GM19397 (cell line): Measurements from ENCODE around the gene ARID5A.

Source experiments
- ATAC-seq: cut with Tn5 transposase; IDR thresholded peaks from one replicate; pipeline ENCODE4 v1.9.1; 2021; ENCODE audit warnings: mild to moderate bottlenecking, moderate library complexity; ENCODE audit not compliant: unreplicated experiment

ARID5A gene

DNA sequence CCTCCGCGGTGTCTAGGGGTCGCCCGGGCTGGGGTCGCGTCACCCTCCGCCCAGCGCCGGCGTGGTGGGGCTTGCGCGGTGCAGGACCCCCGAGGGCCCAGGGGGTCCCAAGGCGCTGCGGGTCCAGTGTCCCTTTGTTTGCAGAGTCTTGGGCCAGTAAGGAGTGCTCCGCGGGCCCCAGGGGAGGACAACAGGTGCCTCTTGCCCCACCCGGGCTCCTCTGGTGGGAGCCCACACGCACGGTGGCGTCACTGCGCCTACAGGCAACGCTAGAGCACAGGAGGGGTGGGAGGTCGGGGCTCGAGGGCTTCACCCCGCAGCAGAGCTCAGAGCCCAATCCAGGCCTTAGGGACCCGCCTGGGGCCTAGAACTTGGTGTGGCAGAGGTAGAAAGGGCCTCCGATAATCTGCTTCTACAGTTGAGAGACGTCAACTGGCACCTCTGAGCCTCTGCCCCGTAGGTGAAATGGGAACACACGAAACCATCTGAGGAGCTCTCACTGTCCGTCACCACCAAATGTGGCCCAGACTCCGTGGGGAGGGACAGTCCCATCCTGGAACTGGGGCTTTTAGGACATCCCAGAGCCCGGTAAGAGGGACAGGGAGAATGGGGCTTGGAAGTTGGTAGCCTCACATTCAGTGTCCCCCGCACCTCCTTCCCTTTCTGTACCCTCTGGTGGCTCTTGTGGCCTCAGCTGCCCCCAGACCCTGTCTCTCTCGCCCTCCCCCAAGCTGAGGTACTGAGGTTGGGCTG, 1.4 kb downstream of the ARID5A start:
- no peak for ATAC-seq

DNA sequence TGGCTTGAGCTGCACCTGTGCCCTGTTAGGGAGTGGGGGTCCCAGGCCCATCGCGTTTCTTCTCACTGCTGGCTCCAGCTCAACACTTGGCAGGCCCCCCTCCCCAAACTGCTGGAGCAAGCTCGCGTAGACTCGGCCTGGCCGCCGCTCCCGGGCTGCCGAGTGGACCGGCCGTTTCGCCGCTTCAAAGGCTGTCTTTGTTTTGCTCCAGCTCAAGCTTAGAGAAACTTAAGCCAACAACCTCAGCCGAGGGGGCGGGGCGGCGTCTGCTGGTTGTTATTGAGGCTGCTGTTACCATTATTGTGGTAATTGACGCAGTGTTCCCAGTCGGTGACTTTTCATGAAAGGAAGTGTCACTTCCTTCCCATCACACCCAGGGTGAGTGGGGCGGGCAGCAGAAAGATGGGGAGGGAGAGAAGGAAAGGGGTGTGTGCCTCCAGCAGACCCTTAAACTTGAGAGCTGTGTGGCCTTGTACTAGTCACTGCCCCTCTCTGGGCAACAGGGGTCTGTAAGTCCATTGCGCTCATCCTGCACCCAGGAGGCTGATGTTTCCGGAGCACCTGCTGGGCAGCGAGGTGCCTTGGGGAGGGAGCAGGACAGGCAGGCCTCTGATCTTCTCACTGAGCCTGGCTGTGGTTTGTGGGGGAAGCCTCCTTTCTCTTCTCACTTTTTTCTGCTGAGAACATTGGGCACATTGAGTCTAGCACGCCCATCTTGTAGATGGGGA, 2.1 kb downstream of the ARID5A start:
- no peak for ATAC-seq

DNA sequence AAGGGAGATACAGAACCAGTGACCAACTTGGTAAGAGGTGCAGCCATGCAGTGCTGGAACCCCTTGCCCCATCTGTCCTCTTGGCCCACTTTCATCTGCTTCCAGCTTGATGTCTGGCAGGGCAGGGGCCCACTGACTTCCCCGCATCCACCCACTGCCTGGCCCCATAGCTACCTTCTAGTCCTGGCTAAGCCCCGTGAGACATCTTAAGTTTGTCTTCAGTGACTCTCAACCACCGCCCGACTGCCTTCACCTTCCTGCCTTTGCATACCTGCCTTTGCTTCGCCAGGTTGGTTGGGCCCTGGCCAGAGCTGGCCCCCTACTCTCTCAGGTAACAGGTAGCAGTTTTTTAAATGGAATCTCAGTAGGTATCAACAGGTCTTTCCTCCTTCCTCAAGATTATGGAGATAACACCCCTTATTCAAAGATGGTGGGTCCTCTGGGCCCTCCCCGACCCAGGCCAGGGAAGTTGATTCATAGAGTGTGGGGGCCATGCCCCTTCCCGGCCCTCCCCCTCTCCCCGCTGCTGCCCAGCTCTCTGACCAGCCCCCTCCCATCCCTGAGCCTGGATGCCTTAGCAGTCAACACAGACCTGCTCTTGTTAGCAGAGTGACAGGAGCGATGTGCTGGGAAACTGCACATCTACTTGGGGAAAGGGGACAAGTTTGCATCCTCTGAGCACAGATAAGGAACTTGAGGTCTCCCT, 2.8 kb downstream of the ARID5A start:
- ATAC-seq, result no peak

DNA sequence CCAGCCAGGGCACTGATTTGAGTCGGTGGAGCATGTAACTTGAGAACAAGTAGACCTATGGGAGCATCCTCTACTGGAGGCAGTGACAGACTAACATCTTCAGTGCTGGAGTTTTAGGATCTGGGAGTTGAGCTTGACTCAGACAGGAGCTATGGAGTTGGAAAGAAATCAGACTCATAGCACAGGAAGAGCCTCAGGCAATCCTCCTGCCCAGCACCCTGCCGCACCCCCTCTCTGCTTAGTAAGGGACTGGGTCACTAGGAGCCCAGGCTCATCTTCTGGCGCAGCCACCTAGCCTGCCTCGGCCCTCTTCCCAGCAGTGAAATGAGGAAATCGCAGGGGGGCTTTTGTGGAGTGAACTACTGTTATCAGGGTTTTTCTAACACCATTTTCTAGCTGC, 3.6 kb downstream of the ARID5A start:
- ATAC-seq, result no peak

DNA sequence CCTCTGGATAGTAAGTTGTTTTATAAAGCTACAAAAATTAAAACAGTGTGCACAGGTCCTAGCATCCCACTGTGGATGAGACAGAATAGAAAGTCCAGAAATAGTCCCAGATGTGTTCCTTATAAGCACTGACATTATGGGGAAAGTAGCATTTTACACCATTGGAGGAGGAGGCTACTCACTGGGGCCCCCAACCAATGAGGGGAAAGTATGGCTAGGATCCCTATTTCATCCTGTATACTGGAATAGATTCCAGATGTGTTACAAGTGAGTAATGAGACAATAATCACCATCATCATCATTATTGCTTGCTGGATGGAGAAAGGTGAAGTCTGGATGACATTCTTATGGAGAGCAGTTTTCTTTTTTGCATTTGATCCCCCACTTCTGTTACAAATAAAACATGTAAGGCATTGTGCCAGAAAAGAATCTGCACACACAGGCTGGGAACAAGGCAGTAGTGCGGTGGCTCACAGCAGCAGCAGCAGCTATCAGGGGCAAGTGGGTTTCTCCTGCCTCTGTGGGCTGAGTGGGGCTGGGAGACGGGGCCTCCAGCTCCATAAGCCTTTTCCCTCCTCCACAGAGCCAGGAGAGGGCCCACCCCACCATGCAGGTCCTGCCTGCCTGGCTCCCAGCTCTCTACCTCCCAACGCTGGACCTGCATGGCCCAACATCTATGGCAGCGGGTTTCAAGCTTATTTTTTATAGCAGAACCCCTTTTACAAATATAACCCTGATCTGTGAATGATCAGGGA, 5.0 kb downstream of the ARID5A start:
- ATAC-seq, result no peak

DNA sequence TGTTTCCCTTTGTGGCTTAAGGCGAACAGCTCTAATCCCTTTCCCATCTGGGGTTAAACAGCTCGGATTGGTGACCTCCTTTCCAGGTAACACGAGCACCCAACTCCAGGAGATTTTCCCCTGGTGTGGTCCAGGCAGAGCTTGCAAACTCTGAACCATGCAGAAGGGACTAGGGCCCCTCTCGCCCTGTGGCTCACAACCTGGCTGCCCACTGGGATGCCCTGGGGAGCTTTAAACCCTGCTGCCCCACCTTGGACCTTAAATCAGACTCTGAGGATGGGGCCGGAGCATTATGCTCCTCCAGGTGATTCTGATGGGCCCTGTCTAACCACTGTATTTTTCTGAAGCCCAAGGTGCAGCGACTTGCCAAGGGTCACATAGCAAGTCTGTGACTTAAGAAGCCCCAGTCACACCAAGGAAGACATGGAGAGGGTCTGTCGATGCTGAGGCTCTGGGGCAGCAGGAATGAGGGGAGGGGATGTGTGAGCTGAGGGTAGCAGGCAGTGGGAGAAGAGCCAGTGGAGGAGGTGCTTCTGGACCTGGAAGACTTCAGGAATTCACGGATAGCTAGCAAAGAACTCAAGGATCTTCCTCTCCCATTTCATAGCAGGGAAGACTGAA, 5.9 kb downstream of the ARID5A start:
- no peak for ATAC-seq

DNA sequence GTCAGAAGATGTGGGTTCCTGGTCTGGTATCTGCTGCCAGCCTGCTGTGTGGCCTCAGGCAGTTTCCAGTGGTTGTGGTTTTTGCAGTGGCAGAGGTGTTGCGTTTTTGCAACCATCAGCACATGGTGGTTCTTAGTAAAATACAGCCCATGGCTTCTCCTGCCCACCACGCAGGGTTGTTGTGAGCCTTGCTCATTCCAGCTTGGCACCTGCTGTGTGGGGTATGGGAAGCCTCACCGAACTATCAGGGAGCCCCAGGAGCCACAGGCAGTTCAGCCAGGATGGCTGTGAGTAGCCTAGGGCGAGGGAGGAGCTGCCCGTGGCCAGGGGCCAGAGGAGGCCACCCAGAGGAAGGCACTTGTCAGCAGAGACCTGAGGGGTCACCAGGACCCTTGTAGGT, 9.8 kb downstream of the ARID5A start:
- no peak for ATAC-seq

DNA sequence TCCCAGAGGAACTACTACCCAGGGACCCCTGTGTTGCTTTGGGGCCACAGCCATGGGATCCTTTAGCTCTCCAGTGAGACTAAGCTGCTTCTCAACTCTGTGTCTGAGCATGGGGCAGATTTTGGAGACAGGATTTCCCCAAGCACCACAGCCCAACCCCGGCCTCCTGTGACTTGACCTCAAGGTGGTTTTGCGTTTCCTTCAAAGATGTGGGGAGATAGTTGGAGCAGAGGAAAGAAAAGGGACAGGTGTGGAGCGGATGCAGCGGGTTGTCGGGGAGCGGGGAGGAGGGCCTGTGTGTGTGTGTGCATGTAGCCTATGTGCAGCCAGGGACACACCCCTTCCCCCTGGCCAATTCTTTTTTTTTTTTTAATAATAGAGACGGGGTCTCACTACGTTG, 10.2 kb downstream of the ARID5A start:
- no peak for ATAC-seq

DNA sequence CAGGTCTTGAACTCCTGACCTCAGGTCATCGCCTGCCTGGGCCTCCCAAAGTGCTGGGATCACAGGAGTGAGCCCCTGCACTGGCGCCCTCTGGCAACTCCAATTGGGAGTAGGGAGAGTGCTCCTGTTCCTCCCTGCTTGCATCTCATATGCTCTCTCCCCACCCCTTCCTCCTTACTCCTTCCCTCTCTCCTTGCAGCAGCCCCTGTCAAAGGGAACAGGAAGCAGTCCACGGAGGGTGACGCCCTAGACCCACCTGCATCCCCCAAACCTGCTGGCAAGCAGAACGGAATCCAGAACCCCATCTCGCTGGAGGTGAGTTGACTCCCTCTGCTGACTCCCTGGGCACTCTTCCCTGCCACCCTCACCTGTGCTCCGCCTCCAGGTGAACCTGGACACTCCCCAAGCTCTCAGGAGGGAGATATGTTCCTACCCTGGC, 10.7 kb downstream of the ARID5A start:
- no peak for ATAC-seq

DNA sequence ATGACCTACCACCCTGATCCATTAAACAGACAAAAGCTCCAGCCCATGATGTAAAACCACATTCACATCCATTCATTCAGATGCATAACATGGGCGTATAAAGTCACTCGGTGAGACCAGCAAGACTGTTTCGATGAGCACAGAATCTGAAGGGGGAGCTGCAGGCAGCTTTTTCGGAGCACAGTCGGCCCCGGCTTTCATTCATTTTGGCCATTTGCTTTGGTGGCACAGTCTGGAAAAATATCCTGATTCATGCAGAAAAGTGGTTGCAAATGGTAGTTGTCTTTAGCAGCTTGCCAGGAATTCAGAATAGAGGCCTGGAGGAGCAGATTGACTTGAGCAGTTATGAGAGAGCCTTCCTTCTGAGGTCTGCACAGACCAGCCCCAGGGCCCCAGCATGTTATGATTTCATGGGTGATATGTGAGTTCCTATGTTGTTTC, 11.2 kb downstream of the ARID5A start:
- no peak for ATAC-seq

DNA sequence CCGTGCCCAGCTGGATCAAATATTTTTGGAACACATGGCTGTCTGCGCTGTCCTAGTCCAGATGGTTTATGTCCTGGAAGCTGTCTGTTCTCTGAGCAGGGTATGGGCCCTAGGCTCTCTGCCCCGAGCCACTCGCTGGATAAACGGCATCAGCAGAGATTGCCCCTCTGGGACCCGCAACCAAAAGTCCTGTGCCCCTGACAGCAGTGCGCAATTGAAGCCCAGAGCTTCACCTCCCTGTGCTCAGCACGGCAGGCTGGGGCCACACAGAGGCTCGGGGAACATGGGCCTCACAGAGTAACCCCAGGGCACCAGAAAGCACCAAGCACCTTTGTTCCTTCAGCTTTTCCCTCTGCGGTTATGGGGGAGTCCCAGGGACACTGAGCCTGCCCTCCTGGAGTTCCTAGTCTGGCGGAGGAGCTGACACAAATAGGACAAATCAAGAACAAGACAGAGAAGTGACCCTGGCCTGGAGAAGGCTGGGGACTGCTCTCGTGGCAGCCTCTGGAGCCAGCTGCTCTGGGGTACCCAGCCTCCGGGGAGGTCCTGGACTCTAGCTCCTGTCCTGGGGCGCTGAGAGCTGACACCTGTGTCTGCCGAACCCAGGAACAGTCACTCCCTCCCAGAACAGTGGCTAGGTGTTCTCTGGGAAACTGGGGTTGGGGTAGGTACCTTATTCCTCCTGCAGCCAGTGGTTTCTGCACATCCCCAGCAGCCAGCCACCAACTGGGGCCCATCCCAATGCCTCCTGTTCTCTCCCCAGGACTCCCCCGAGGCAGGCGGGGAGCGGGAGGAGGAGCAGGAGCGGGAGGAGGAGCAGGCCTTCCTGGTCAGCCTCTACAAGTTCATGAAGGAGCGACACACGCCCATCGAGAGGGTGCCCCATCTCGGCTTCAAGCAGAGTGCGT, 12.3 kb downstream of the ARID5A start:
- no peak for ATAC-seq

DNA sequence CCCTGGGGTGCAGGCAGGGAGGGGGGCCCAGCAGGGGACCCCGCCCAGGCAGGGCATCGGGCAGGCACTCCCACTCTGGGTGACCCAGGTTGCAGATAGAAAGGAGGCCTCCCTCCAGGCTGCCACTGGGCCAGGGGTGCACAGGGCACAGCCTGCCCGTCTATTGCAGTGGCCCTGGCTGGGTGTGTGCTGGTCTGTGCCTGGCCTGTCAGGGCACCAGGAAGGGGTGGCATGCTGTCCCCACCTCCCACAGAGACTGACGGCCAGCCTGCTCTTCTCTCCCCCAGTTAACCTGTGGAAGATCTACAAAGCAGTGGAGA, 12.9 kb downstream of the ARID5A start:
- no peak for ATAC-seq

DNA sequence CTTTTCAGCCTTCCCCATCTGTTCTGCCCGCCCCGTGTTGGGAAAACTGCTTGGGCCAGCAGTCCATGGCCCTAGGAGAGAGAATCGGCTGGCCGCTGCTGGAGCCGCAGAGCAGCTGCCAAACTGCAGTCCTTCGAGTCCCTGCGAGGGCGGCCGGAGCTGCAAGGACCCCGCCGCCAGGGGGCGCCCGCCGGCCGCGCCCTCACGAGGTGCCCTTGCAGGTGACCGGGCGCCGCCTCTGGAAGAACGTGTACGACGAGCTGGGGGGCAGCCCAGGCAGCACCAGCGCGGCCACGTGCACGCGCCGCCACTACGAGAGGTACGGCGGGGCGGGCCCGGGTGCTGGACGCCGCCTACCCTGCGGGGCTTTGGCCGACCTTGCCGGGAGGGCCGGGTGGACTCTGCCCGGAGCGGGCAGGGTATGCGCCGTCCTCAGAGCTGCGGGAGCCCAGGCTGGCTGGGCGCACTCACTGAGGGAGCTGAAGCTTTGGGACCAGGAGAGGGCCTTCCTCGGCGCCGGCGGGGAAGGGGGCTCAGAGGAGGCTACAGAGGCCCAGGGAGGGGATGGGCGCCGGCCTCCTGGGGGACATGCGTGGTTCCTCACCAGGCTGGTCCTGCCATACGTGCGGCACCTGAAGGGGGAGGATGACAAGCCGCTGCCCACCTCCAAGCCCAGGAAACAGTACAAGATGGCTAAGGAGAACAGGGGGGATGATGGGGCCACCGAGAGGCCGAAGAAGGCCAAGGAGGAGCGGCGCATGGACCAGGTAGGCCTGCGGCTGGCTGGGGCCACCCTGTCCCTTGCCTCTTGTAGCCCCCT, 13.6 kb downstream of the ARID5A start:
- no peak for ATAC-seq

DNA sequence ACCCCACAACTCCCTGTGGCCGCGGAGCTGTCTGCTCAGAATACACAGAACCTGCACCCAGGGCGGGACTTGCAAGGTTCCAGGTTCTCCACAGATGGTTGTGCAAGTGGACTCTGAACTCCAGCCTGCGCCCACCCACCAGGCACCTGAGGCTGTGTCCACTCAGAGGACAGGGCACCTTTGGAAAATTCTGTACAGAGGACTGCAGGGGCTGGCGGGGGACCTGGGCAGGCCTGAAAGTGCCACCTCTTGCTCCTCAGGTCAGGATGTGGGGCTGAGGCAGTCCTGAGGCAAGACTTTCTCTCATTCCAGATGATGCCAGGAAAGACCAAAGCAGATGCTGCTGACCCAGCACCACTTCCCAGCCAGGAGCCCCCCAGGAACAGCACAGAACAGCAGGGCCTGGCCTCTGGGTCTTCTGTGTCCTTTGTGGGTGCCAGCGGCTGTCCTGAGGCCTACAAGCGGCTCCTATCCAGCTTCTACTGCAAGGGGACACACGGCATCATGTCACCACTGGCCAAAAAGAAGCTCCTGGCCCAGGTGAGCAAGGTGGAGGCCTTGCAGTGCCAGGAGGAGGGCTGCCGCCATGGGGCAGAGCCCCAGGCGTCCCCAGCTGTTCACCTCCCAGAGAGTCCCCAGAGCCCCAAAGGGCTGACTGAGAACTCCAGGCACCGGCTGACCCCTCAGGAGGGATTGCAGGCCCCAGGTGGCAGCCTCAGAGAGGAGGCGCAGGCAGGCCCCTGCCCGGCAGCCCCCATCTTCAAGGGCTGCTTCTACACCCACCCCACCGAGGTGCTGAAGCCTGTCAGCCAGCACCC, 14.4 kb downstream of the ARID5A start:
- ATAC-seq, result no peak

DNA sequence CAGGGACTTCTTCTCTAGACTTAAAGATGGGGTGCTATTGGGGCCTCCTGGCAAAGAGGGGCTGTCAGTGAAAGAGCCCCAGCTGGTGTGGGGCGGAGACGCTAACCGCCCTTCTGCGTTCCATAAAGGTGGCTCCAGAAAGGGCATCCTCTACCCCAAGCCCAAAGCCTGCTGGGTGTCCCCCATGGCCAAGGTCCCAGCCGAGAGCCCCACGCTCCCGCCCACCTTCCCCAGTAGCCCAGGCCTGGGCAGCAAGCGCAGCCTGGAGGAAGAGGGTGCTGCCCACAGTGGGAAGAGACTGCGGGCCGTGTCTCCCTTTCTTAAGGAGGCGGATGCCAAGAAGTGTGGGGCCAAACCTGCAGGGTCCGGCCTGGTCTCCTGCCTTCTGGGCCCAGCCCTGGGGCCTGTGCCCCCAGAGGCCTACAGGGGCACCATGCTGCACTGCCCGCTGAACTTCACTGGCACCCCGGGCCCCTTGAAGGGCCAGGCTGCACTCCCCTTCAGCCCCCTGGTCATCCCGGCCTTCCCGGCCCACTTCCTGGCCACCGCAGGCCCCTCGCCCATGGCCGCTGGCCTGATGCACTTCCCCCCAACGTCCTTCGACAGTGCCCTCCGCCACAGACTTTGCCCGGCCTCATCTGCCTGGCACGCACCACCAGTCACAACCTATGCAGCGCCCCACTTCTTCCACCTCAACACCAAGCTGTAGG, 15.2 kb downstream of the ARID5A start:
- no peak for ATAC-seq

DNA sequence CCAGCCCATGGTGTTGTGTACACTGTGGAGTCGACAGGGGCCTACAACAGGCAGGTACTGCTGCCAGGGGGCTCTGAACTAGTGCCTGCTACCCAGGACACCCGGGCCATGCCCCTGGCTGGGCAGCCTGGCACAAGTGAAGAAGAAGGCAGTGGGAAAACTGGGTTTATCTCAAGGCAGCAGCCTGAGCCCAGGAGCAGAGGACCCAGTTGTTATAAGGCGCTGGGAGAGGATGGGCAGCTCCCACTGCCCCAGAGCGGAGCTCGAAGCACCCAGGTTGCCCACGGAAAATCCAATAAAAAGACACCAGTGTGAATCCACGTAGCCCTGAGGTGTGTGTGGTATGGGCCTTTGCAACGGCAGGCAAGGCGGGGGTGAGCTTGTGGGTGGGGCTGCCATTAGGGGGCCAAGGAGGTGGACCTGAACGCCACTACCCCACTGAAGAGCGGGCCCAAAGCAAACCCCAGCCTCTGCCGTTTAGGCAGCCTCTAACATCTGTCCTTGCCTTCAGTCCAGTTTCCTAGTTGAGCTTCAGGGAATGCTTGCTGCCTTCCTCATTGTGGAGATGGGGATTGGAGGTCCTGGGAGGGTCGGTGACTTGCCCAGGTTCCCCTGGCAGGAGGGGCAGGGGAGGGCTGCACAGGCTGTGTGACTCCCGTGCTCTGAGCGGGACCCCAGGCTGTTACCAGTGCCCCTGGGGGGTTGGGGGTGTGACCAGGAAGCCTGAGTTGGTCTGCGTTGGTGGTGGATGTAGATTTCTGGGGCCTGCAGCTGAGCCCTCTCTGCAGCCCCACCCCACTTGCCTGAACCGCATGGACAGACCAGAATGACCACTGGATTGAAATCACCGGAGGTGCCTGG, 16.0 kb downstream of the ARID5A start:
- no peak for ATAC-seq
